H9 (cell line): ENCODE results near the gene MEGF8. TPM values are rescaled to one million over a fixed set of nuclear protein-coding genes. Genes with fewer than 3 reads are reported as not detected.

ENCODE experiments used
- DNase-seq: peaks from one replicate; pipeline ENCODE4 v3.0.0-alpha.2; 2017
- H2AFZ ChIP-seq: one replicate; pipeline ENCODE4 v1.6.1; 2013; ENCODE audit warnings: mild to moderate bottlenecking, low read length, control low read depth, moderate library complexity
- H2AK5ac ChIP-seq: 2 replicates; pipeline ENCODE4 v1.6.1; 2013; ENCODE audit warnings: low read length, control low read depth, mixed read lengths; ENCODE audit not compliant: insufficient read length
- H2BK120ac ChIP-seq: one replicate; pipeline ENCODE4 v1.6.1; 2013; ENCODE audit warnings: low read depth, mild to moderate bottlenecking, low read length, control low read depth, inconsistent platforms; ENCODE audit not compliant: poor library complexity, severe bottlenecking
- H2BK12ac ChIP-seq: 2 replicates; pipeline ENCODE4 v1.6.1; 2013; ENCODE audit warnings: low read length, control low read depth, mixed read lengths, low read depth; ENCODE audit not compliant: insufficient read length
- H2BK15ac ChIP-seq: 2 replicates; pipeline ENCODE4 v1.6.1; 2013; ENCODE audit warnings: low read depth, low read length, control low read depth
- H2BK20ac ChIP-seq: one replicate; pipeline ENCODE4 v1.6.1; 2013; ENCODE audit warnings: low read depth, mild to moderate bottlenecking, low read length, control low read depth, inconsistent platforms; ENCODE audit not compliant: poor library complexity, severe bottlenecking
- H2BK5ac ChIP-seq: 2 replicates; pipeline ENCODE4 v1.6.1; 2013; ENCODE audit warnings: low read length, control low read depth, mixed read lengths; ENCODE audit not compliant: insufficient read length
- H3K14ac ChIP-seq: 2 replicates; pipeline ENCODE4 v1.6.1; 2013; ENCODE audit warnings: low read length, control low read depth; ENCODE audit not compliant: insufficient read depth
- H3K18ac ChIP-seq: 2 replicates; pipeline ENCODE4 v1.6.1; 2013; ENCODE audit warnings: low read depth, mild to moderate bottlenecking, mixed read lengths, low read length, control low read depth; ENCODE audit not compliant: insufficient read length
- H3K23ac ChIP-seq: 2 replicates; pipeline ENCODE4 v1.6.1; 2013; ENCODE audit warnings: low read length, control low read depth, mixed read lengths, low read depth; ENCODE audit not compliant: insufficient read length
- H3K23me2 ChIP-seq: 2 replicates; pipeline ENCODE4 v1.6.1; 2013; ENCODE audit warnings: low read depth, mild to moderate bottlenecking, mixed read lengths, low read length, control low read depth; ENCODE audit not compliant: insufficient read length, poor library complexity, severe bottlenecking
- H3K27ac ChIP-seq: 2 replicates; pipeline ENCODE4 v1.5.1; 2013; ENCODE audit warnings: low read length, control low read depth, mixed read lengths, low read depth; ENCODE audit not compliant: insufficient read length
- H3K27me3 ChIP-seq: 2 replicates; pipeline ENCODE4 v1.6.1; 2013; ENCODE audit warnings: low read length, control low read depth, inconsistent platforms; ENCODE audit not compliant: insufficient read depth
- H3K4ac ChIP-seq: 2 replicates; pipeline ENCODE4 v1.6.1; 2013; ENCODE audit warnings: low read depth, mild to moderate bottlenecking, control low read depth, inconsistent platforms, low read length, moderate library complexity
- H3K4me1 ChIP-seq: 2 replicates; pipeline ENCODE4 v1.6.1; 2013; ENCODE audit warnings: low read length, control low read depth, inconsistent platforms; ENCODE audit not compliant: insufficient read depth
- H3K4me2 ChIP-seq: 2 replicates; pipeline ENCODE4 v1.6.1; 2013; ENCODE audit warnings: low read length, control low read depth, mixed read lengths; ENCODE audit not compliant: insufficient read length, insufficient read depth
- H3K56ac ChIP-seq: 2 replicates; pipeline ENCODE4 v1.6.1; 2013; ENCODE audit warnings: low read depth, mild to moderate bottlenecking, mixed read lengths, low read length, control low read depth; ENCODE audit not compliant: insufficient read length
- H3K79me1 ChIP-seq: 2 replicates; pipeline ENCODE4 v1.6.1; 2013; ENCODE audit warnings: low read depth, mild to moderate bottlenecking, moderate library complexity, low read length, control low read depth, inconsistent platforms; ENCODE audit not compliant: insufficient read depth, poor library complexity, severe bottlenecking
- H3K79me2 ChIP-seq: 2 replicates; pipeline ENCODE4 v1.6.1; 2013; ENCODE audit warnings: low read length, control low read depth, inconsistent platforms; ENCODE audit not compliant: insufficient read depth
- H3K9ac ChIP-seq: 2 replicates; pipeline ENCODE4 v1.6.1; 2013; ENCODE audit warnings: low read length, control low read depth, mixed read lengths; ENCODE audit not compliant: insufficient read length; ENCODE audit errors: extremely low read depth
- H3K9me3 ChIP-seq: one replicate; pipeline ENCODE4 v1.6.1; 2013; ENCODE audit warnings: low read depth, low read length, inconsistent platforms; ENCODE audit not compliant: control insufficient read depth
- H3T11ph ChIP-seq: one replicate; pipeline ENCODE4 v1.6.1; 2013; ENCODE audit warnings: mild to moderate bottlenecking, low read length, control low read depth, inconsistent platforms
- H4K20me1 ChIP-seq: one replicate; pipeline ENCODE4 v1.6.1; 2013; ENCODE audit not compliant: control insufficient read depth, insufficient read length, insufficient read depth
- H4K5ac ChIP-seq: 2 replicates; pipeline ENCODE4 v1.6.1; 2013; ENCODE audit warnings: low read depth, mild to moderate bottlenecking, mixed read lengths, low read length, control low read depth; ENCODE audit not compliant: insufficient read length
- H4K8ac ChIP-seq: replicated peaks from 2 replicates; pipeline ENCODE4 v1.6.1; 2013; ENCODE audit warnings: low read length, control low read depth, mixed read lengths, low read depth; ENCODE audit not compliant: insufficient read length
- H4K91ac ChIP-seq: 2 replicates; pipeline ENCODE4 v1.6.1; 2013; ENCODE audit warnings: low read depth, mild to moderate bottlenecking, moderate library complexity, mixed read lengths, low read length, control low read depth; ENCODE audit not compliant: insufficient read length
- H3K27ac Mint-ChIP-seq, 3 experiments: 2 replicates in 2 of 3; 3 replicates in 1 of 3; pipeline ENCODE4 v1.8.0; 2020 to 2021; ENCODE audit warnings: mixed read lengths in 3 of 3, mild to moderate bottlenecking in 1 of 3, moderate library complexity in 1 of 3
- H3K27me3 Mint-ChIP-seq: 2 replicates; pipeline ENCODE4 v1.8.0; 2021; ENCODE audit warnings: low read depth, mild to moderate bottlenecking, moderate library complexity, mixed read lengths
- H3K36me3 Mint-ChIP-seq, 3 experiments: 2 replicates in 2 of 3; 3 replicates in 1 of 3; pipeline ENCODE4 v1.8.0; 2020 to 2021; ENCODE audit warnings: low read depth in 3 of 3, mixed read lengths in 3 of 3; ENCODE audit not compliant: insufficient read depth in 1 of 3
- H3K4me1 Mint-ChIP-seq, 2 experiments: 2 replicates each; pipeline ENCODE4 v1.8.0; 2020; ENCODE audit warnings: mixed read lengths in 2 of 2
- H3K4me3 Mint-ChIP-seq, 2 experiments: 2 replicates in 1 of 2; 3 replicates in 1 of 2; pipeline ENCODE4 v1.8.0; 2020 to 2021; ENCODE audit warnings: mild to moderate bottlenecking in 2 of 2, mixed read lengths in 2 of 2, moderate library complexity in 1 of 2
- H3K9me3 Mint-ChIP-seq, 2 experiments: 2 replicates in 1 of 2; 3 replicates in 1 of 2; pipeline ENCODE4 v1.8.0; 2020; ENCODE audit warnings: mild to moderate bottlenecking in 2 of 2, mixed read lengths in 2 of 2, moderate library complexity in 1 of 2
- CTCF ChIP-seq: fragments of 200-600 bp; sonication (generic); conservative IDR thresholded peaks from 3 replicates; pipeline ENCODE4 v1.8.0; 2021; ENCODE audit warnings: antibody characterized with exemption, mild to moderate bottlenecking
- WGBS: extraction: QIAGEN DNeasy Blood & Tissue Kit; methylation state at CpG from one replicate; pipeline ENCODE4 v1.1.7; 2013; ENCODE audit warnings: missing lambda C conversion rate, low lambda C conversion rate, mixed read lengths; ENCODE audit not compliant: insufficient read length; ENCODE audit errors: extremely low coverage; 5-methylcytosine and 5-hydroxymethylcytosine counted together
- total RNA-seq: library from RNA; stranded (reverse); gene quantifications from 2 replicates; pipeline ENCODE4 v1.2.1, GENCODE V29; 2021

The MEGF8 gene
- total RNA-seq, 1 experiment from 2014 or later: 28.4 TPM

- H3K27me3 Mint-ChIP-seq: peaks cover 36% of the 10 kb centered on the region
- Histone ChIP-seq H3K4ac (no peak overlapping the region), H2AK5ac (no peak overlapping the region), H3K4me1 (no peaks in the 10 kb centered on the region; the same call in 1 of the 2 replicates), H3K4me2 (peak overlapping the region; percentile 45), H3K9me3 (no peaks in the 10 kb centered on the region), H3K14ac (no peak overlapping the region), H3T11ph (no peak overlapping the region), H2BK12ac (no peak overlapping the region), H3K23ac (no peak overlapping the region), H3K27me3 (no peaks in the 10 kb centered on the region), H3K9ac (peak overlapping the region; percentile 31), H2BK5ac (no peak overlapping the region), H4K20me1 (no peaks in the 10 kb centered on the region), H3K23me2 (peaks cover 19% of the 10 kb centered on the region), H2AFZ (no peak overlapping the region), H4K5ac (no peak overlapping the region), H3K79me2 (peaks cover 5% of the 10 kb centered on the region; the same call in 1 of the 2 replicates), H3K79me1 (peaks cover 11% of the 10 kb centered on the region), H3K56ac (no peak overlapping the region), H3K18ac (no peak overlapping the region), H4K8ac (no peak overlapping the region), H4K91ac (no peak overlapping the region), H2BK120ac (no peak overlapping the region), H2BK15ac (no peak overlapping the region), H2BK20ac (no peak overlapping the region), H3K27ac (no peak overlapping the region)
- peaks cover 25 to 32% of the 10 kb centered on the region in 2 experiments for H3K4me1 Mint-ChIP-seq
- TF ChIP-seq CTCF: peak; percentile 44
- peak; percentile 53 for DNase-seq
- H3K9me3 Mint-ChIP-seq: no peaks in the 10 kb centered on the region
- WGBS: no CpG with 5 or more reads among the region's 37 CpGs
- peaks cover 0 to 3% (median 0%) of the 10 kb centered on the region in 3 experiments; a peak in 2 of 7 replicates for H3K36me3 Mint-ChIP-seq
- H3K4me3 Mint-ChIP-seq: peak overlapping the region; percentile 80 to 89
- H3K27ac Mint-ChIP-seq: peak overlapping the region in 1 of 3 experiments; percentile 55; a peak in 2 of 7 replicates
Observed at GRCh38 chr19:42325896-42326771, 699 bp downstream of the MEGF8 start.
